ENCODE results near the gene ANGPT4. TPM values are rescaled to one million over a fixed set of nuclear protein-coding genes. Genes with fewer than 3 reads are reported as not detected.

ANGPT4 gene
- total RNA-seq, 1 donor from 2014 or later, result 0.06 TPM

DNA sequence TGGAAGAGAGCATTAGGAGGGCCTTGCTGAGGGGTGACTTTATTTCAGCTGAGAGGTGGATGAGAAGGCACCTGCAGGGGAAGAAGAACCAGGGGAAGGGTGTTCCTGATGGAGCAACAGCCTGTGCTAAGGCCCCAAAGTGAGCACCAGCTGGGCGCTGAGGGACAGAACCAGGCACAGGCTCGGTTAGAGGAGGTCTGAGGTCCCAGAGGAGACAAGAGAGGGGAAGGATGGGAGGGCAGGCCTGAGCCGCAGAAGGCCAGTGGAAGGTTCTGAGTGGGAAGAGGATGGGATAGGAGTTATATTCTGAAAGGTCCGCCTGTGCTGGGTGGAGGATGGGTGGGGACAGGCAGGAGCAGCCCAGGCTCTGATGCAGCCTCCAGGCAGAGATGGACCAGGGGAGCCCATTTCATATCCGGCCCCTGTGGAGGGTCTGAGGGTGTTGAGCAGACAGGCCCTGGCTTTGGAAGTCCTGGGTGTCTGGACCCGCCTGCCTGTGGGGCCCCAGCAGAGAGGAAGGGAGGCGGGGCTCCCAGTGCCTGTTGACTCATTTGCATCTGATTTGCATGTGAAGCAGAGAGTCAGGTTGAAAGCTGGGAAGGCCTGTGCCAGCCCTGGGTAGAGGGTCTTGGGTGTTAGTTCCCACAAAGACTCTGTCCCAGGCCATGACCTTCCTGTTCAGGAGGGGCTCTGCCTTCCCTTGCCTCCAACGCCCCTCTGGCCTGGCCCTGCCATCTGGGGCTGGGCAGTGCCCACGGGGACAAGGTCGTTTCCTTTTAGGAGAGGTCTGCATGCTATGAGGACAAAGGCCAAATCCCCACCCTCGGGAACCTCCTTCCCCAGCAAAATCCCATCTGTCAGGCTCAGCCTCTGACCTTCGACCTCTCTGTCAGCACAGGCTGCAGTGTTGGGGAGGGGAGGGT, 93.2 kb downstream of the ANGPT4 start:
- H3K9me3 Mint-ChIP-seq, result no peaks in the 10 kb centered on the region
- Histone ChIP-seq H3K9ac (no peak overlapping the region), H3K27me3 (no peaks in the 10 kb centered on the region), H3K79me2 (ENCODE audit: low read depth) (no peaks in the 10 kb centered on the region), H3K27ac (no peak overlapping the region), H3K9me3 (ENCODE audit: low read depth) (no peaks in the 10 kb centered on the region), H3K4me2 (no peak overlapping the region), H4K20me1 (ENCODE audit: low read depth) (no peaks in the 10 kb centered on the region), H2AFZ (replicated peaks) (no peak overlapping the region), H3K36me3 (no peaks in the 10 kb centered on the region), H3K4me1 (no peaks in the 10 kb centered on the region), H3F3A (ENCODE audit: low read depth) (no peaks in the 10 kb centered on the region), H3K4me3 (no peak overlapping the region)
- peak overlapping the region; percentile 66 for H3K4me3 Mint-ChIP-seq
- H3K4me1 Mint-ChIP-seq, result peaks cover 20% of the 10 kb centered on the region
- TF ChIP-seq EZH2 (IDR thresholded peaks at IDR 0.05), result no peak
- TF ChIP-seq CTCF (IDR thresholded peaks at IDR 0.05), result no peak
- no peak for TF ChIP-seq EZH2phosphoT487 (IDR thresholded peaks at IDR 0.05)
- no peak for DNase-seq (ENCODE audit: low spot score)
- H3K36me3 Mint-ChIP-seq, result no peaks in the 10 kb centered on the region
- H3K27me3 Mint-ChIP-seq (ENCODE audit: insufficient read depth, low read depth), result peaks cover 10% of the 10 kb centered on the region
- H3K27ac Mint-ChIP-seq, result peak overlapping the region; percentile 81

- H2AFZ ChIP-seq (replicated peaks), result no peak overlapping the region
- no peaks in the 10 kb centered on the region for H3K4me1 ChIP-seq
- no peak overlapping the region for H3K4me3 Mint-ChIP-seq
- no peaks in the 10 kb centered on the region for H3K9me3 ChIP-seq (ENCODE audit: low read depth)
- TF ChIP-seq EZH2phosphoT487 (IDR thresholded peaks at IDR 0.05), result no peak
- no peak for TF ChIP-seq CTCF (IDR thresholded peaks at IDR 0.05)
- TF ChIP-seq EZH2 (IDR thresholded peaks at IDR 0.05), result no peak
- H3K9me3 Mint-ChIP-seq, result no peaks in the 10 kb centered on the region
- H3K4me3 ChIP-seq, result no peak overlapping the region
- no peak overlapping the region for H3K4me2 ChIP-seq
- peaks cover 20% of the 10 kb centered on the region for H3K4me1 Mint-ChIP-seq
- no peak for DNase-seq (ENCODE audit: low spot score)
- H3K27ac Mint-ChIP-seq, result peak overlapping the region; percentile 87
- H3K79me2 ChIP-seq (ENCODE audit: low read depth), result no peaks in the 10 kb centered on the region
- no peaks in the 10 kb centered on the region for H4K20me1 ChIP-seq (ENCODE audit: low read depth)
- no peaks in the 10 kb centered on the region for H3K27me3 ChIP-seq
- no peak overlapping the region for H3K9ac ChIP-seq
- H3K27ac ChIP-seq, result no peak overlapping the region
- peaks cover 13% of the 10 kb centered on the region for H3K27me3 Mint-ChIP-seq (ENCODE audit: insufficient read depth, low read depth)
- no peaks in the 10 kb centered on the region for H3F3A ChIP-seq (ENCODE audit: low read depth)
- H3K36me3 ChIP-seq, result no peaks in the 10 kb centered on the region
- no peaks in the 10 kb centered on the region for H3K36me3 Mint-ChIP-seq
Measured at GRCh38 chr20:821731-822065, 94.4 kb downstream of the ANGPT4 start.

GRCh38 chr20:821046-821730, 94.9 kb downstream of the ANGPT4 start:
- no peaks in the 10 kb centered on the region for H3K9me3 Mint-ChIP-seq
- peaks cover 20% of the 10 kb centered on the region for H3K4me1 Mint-ChIP-seq
- H3K27me3 Mint-ChIP-seq (ENCODE audit: insufficient read depth, low read depth), result peaks cover 14% of the 10 kb centered on the region
- H3K27ac Mint-ChIP-seq, result peak overlapping the region; percentile 87
- Histone ChIP-seq H3F3A (ENCODE audit: low read depth) (no peaks in the 10 kb centered on the region), H3K4me2 (no peak overlapping the region), H3K27ac (no peak overlapping the region), H2AFZ (replicated peaks) (no peak overlapping the region), H3K79me2 (ENCODE audit: low read depth) (no peaks in the 10 kb centered on the region), H3K9ac (no peak overlapping the region), H3K36me3 (no peaks in the 10 kb centered on the region), H3K4me3 (no peak overlapping the region), H4K20me1 (ENCODE audit: low read depth) (no peaks in the 10 kb centered on the region), H3K4me1 (no peaks in the 10 kb centered on the region), H3K27me3 (no peaks in the 10 kb centered on the region), H3K9me3 (ENCODE audit: low read depth) (no peaks in the 10 kb centered on the region)
- no peak overlapping the region for H3K4me3 Mint-ChIP-seq
- H3K36me3 Mint-ChIP-seq, result no peaks in the 10 kb centered on the region
- no peak for DNase-seq (ENCODE audit: low spot score)
- TF ChIP-seq CTCF (IDR thresholded peaks at IDR 0.05) (no peak), EZH2phosphoT487 (IDR thresholded peaks at IDR 0.05) (no peak), EZH2 (IDR thresholded peaks at IDR 0.05) (no peak)

Data from neural progenitor cell (in vitro differentiated cells).